ENCODE data around the gene KCNT1. TPM values are rescaled to one million over a fixed set of nuclear protein-coding genes. Genes with fewer than 3 reads are reported as not detected.
"Not testable (repeated sequence)": the region's sequence is repeated elsewhere in the genome, so short reads cannot be mapped to it uniquely, and the experiment has no call there.

Gene KCNT1
- total RNA-seq, 1 experiment from 2014 or later, result not detected

DNA sequence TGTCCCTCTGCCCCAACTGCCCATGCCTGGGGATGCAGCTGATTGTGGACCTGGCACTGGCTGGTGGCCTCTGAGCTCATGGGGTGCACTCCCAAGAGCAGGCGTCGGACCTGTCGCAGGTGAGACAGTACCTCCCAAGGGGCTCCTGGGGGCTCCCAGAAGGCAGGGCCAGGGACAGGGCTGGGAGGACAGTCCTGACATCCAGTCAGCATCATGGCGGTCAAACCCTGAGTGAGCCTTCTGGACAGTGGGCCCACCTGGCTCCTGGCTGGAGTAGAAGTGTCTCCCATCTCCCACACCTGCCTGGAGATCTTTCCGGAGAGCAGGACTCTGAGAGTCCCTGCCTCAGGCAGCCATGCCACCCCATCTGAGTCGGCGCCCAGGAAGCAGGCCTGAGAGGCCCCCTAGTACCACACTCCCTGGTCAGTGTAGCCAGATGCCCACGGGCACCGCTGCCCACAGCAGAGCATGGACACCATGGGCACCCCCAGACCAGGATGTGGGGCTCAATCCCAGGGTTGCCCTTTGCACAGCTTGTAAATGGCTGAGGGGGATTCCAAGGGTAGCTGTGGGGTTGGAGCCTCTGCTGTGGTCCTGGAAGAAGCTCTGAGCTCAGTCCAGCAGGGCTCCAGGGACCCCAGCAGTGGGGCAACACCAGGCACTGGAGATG, 32.2 kb upstream of the KCNT1 start:
- ChIA-PET CTCF (no interaction called here), POLR2A (ENCODE audit: low non-redundant PET) (no interaction called here)
- Histone ChIP-seq H3K27ac (ENCODE audit: low read depth, low read length, poor library complexity, severe bottlenecking) (no peak overlapping the region), H3K4me3 (ENCODE audit: low read depth, low read length, poor library complexity, severe bottlenecking) (no peak overlapping the region), H3K27me3 (replicated peaks; ENCODE audit: insufficient read depth, low read depth, low read length, poor library complexity) (peaks cover 8% of the 10 kb centered on the region), H3K36me3 (ENCODE audit: insufficient read depth, low read length, poor library complexity, severe bottlenecking) (no peaks in the 10 kb centered on the region), H3K9me3 (ENCODE audit: low read depth, low read length, poor library complexity, severe bottlenecking) (no peaks in the 10 kb centered on the region), H3K4me1 (ENCODE audit: insufficient read depth, low read length, poor library complexity, severe bottlenecking) (no peaks in the 10 kb centered on the region)
- no peak for DNase-seq (ENCODE audit: low spot score)
- intact Hi-C loops (cut with micrococcal nuclease; ENCODE audit: unreplicated experiment), result no loop called here
- no TSS peak for BruUV-seq (replicated peaks)
- TF ChIP-seq, protein P1, sequence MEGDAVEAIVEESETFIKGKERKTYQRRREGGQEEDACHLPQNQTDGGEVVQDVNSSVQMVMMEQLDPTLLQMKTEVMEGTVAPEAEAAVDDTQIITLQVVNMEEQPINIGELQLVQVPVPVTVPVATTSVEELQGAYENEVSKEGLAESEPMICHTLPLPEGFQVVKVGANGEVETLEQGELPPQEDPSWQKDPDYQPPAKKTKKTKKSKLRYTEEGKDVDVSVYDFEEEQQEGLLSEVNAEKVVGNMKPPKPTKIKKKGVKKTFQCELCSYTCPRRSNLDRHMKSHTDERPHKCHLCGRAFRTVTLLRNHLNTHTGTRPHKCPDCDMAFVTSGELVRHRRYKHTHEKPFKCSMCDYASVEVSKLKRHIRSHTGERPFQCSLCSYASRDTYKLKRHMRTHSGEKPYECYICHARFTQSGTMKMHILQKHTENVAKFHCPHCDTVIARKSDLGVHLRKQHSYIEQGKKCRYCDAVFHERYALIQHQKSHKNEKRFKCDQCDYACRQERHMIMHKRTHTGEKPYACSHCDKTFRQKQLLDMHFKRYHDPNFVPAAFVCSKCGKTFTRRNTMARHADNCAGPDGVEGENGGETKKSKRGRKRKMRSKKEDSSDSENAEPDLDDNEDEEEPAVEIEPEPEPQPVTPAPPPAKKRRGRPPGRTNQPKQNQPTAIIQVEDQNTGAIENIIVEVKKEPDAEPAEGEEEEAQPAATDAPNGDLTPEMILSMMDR (conservative IDR thresholded peaks at IDR 0.05; ENCODE audit: low read depth, low read length), result no peak
- no peak for TF ChIP-seq EZH2 (IDR thresholded peaks at IDR 0.05; ENCODE audit: borderline replicate concordance, low read depth, low read length, poor library complexity, severe bottlenecking)

DNA sequence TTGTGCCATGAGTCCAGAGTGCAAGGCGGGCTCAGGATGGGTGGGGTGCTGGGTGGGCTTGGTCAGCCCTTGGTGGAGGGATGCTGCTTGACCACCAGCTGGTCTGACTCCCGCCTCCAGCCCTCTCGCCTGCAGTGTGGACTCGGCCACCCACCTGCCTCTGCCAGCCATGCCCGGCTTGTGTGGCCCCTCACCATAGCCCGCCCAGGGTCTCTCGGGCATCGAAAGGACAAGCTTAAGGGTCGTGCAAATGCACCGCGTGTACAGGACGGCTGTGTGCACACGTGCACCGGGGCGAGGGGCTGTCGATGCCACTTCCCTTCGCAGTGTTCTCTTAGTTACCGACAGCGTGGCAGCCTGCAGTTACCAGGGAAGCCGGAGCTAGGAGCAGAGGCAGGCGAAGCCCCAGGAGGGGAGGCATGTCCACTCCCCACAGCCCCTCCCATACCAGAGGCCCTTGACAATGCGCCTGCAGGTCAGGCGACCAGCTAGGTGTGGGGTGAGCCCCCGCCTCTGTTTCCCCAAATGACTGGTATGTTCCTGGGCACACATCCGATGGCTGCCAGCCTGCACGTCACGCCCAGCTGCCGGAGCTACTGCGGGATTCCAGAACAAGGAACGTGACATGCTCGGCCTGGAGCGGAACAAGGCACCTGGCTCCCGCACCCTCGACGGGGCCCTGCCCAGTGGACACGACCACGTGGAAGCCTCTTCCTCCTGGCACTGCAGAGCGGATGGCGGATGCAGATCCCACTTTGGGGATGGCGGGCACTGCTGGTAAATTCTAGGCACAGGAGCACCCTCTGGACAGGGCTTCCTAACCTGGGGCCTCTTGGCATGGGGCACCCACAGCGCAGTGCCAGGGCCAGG, 31.0 kb upstream of the KCNT1 start:
- H3K27ac ChIP-seq (ENCODE audit: low read depth, low read length, poor library complexity, severe bottlenecking), result no peak overlapping the region
- ChIA-PET POLR2A (ENCODE audit: low non-redundant PET) (no interaction called here), CTCF (no interaction called here)
- no peaks in the 10 kb centered on the region for H3K4me1 ChIP-seq (ENCODE audit: insufficient read depth, low read length, poor library complexity, severe bottlenecking)
- DNase-seq (ENCODE audit: low spot score), result no peak
- H3K9me3 ChIP-seq (ENCODE audit: low read depth, low read length, poor library complexity, severe bottlenecking), result no peaks in the 10 kb centered on the region
- H3K27me3 ChIP-seq (replicated peaks; ENCODE audit: insufficient read depth, low read depth, low read length, poor library complexity), result peaks cover 8% of the 10 kb centered on the region
- H3K4me3 ChIP-seq (ENCODE audit: low read depth, low read length, poor library complexity, severe bottlenecking), result no peak overlapping the region
- no peak for TF ChIP-seq EZH2 (IDR thresholded peaks at IDR 0.05; ENCODE audit: borderline replicate concordance, low read depth, low read length, poor library complexity, severe bottlenecking)
- TF ChIP-seq, protein P1 (conservative IDR thresholded peaks at IDR 0.05; ENCODE audit: low read depth, low read length), result no peak
- H3K36me3 ChIP-seq (ENCODE audit: insufficient read depth, low read length, poor library complexity, severe bottlenecking), result no peaks in the 10 kb centered on the region
- no TSS peak for BruUV-seq (replicated peaks)
- intact Hi-C loops (cut with micrococcal nuclease; ENCODE audit: unreplicated experiment), result no loop called here

DNA sequence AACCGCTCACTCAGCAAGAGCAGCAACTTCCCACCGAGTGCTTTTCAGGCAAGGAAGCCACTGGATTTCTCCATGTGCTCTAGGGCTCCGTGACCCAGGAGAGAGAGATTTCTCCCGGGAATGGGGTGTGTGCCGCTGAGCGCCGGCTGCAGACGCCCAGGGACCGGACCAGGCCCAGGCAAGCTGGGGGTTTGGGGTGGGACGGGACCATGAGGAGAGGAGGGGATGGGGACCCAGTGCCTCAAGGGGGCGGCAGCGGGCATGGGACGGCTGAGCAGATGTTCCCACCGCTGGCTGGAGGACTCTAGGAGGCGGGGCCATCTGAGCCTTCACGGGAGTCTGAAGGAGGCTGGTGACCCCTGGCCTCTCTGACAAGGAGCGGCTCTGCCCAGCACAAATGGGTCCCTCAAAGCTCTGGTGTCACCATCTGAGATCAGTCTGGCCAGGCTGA, 30.4 kb upstream of the KCNT1 start:
- Histone ChIP-seq H3K27ac (ENCODE audit: low read depth, low read length, poor library complexity, severe bottlenecking) (no peak overlapping the region), H3K4me3 (ENCODE audit: low read depth, low read length, poor library complexity, severe bottlenecking) (no peak overlapping the region), H3K27me3 (replicated peaks; ENCODE audit: insufficient read depth, low read depth, low read length, poor library complexity) (peaks cover 8% of the 10 kb centered on the region), H3K9me3 (ENCODE audit: low read depth, low read length, poor library complexity, severe bottlenecking) (no peaks in the 10 kb centered on the region), H3K4me1 (ENCODE audit: insufficient read depth, low read length, poor library complexity, severe bottlenecking) (no peaks in the 10 kb centered on the region), H3K36me3 (ENCODE audit: insufficient read depth, low read length, poor library complexity, severe bottlenecking) (no peaks in the 10 kb centered on the region)
- ChIA-PET POLR2A (ENCODE audit: low non-redundant PET) (no interaction called here), CTCF (no interaction called here)
- intact Hi-C loops (cut with micrococcal nuclease; ENCODE audit: unreplicated experiment), result no loop called here
- BruUV-seq (replicated peaks), result no TSS peak
- no peak for DNase-seq (ENCODE audit: low spot score)
- TF ChIP-seq EZH2 (IDR thresholded peaks at IDR 0.05; ENCODE audit: borderline replicate concordance, low read depth, low read length, poor library complexity, severe bottlenecking), result no peak
- TF ChIP-seq, protein P1 (conservative IDR thresholded peaks at IDR 0.05; ENCODE audit: low read depth, low read length), result peak; percentile 35; the same call in 1 of the 2 replicates

DNA sequence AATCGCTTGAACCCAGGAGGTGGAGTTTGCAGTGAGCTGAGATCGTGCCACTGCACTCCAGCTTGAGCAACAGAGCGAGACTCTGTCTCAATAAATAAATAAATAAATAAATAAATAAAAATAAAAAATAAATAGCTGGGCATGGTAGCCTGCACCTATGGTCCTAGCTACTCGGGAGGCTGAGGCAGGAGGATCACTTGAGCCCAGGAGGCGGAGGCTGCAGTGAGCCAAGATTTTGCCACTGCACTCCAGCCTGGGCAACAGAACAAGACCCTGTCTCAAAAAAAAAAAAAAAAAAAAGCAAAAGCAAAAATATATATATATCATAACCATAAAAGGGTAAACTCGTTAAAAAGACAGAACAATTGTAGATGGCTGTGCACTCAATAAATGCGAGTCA, 29.2 kb upstream of the KCNT1 start:
- H3K27ac ChIP-seq (ENCODE audit: low read depth, low read length, poor library complexity, severe bottlenecking); BruUV-seq (replicated peaks); POLR2A ChIA-PET (ENCODE audit: low non-redundant PET); H3K4me1 ChIP-seq (ENCODE audit: insufficient read depth, low read length, poor library complexity, severe bottlenecking); DNase-seq (ENCODE audit: low spot score); H3K36me3 ChIP-seq (ENCODE audit: insufficient read depth, low read length, poor library complexity, severe bottlenecking); intact Hi-C loops (cut with micrococcal nuclease; ENCODE audit: unreplicated experiment); H3K9me3 ChIP-seq (ENCODE audit: low read depth, low read length, poor library complexity, severe bottlenecking); H3K27me3 ChIP-seq (replicated peaks; ENCODE audit: insufficient read depth, low read depth, low read length, poor library complexity); H3K4me3 ChIP-seq (ENCODE audit: low read depth, low read length, poor library complexity, severe bottlenecking); CTCF ChIA-PET: not testable (repeated sequence)
